ENCODE measurements around the gene SUPT20HL2. TPM values are rescaled to one million over a fixed set of nuclear protein-coding genes. Genes with fewer than 3 reads are reported as not detected.
"Not testable (repeated sequence)": the region's sequence is repeated elsewhere in the genome, so short reads cannot be mapped to it uniquely, and the experiment has no call there.

The SUPT20HL2 gene
- total and polyA plus RNA-seq, 2 of the 8 experiments (the other 6 are each of a cell fraction or from before 2014, with no cell fraction given): not detected

DNA sequence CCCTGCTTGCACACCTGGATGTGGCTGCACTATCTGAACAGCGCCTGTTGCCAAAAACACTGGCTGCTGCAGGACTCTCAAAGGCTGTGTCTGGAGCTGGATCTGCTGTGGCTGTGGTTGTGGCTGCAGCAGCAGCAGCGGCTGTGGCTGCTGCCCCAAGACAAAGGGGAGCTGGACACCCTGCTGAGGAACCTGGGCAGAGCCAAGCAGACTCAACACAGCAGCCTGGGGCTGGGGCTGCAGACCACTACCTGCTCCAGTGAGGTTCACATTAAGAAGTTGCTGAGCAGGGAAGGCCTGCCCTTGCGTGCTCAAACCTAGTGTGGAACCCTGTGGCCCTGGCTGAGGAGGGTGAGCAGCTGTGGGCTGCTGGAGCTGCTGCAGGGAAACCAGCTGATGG, 3.0 kb downstream of the SUPT20HL2 start:
- H3K79me1 ChIP-seq (ENCODE audit: low read depth, low read length); H2AK5ac ChIP-seq (ENCODE audit: low read depth, low read length); H3K4me2 ChIP-seq (ENCODE audit: insufficient read depth in 1 of 2, low read depth in 2 of 2, low read length in 2 of 2); H3K36me3 ChIP-seq (ENCODE audit: control insufficient read depth in 2 of 4, insufficient read depth in 4 of 4, low read length in 3 of 4); H3K27ac ChIP-seq (ENCODE audit: low read depth, low read length); H3K9me3 ChIP-seq (ENCODE audit: insufficient read depth in 2 of 2, low read depth in 1 of 2, low read length in 1 of 2); H2AFZ ChIP-seq (ENCODE audit: low read length); H2BK20ac ChIP-seq (ENCODE audit: low read length); FAIRE-seq; H3K4ac ChIP-seq (replicated peaks; ENCODE audit: insufficient read length, low read depth, low read length); H3K56ac ChIP-seq (replicated peaks; ENCODE audit: insufficient read length, low read depth, low read length); H3K23ac ChIP-seq (ENCODE audit: insufficient read length); H2BK120ac ChIP-seq (replicated peaks; ENCODE audit: low read depth, low read length); H3K79me2 ChIP-seq (ENCODE audit: control insufficient read depth in 1 of 2, insufficient read depth in 2 of 2, low read length in 2 of 2); H4K91ac ChIP-seq (replicated peaks; ENCODE audit: insufficient read length, low read length); H3K14ac ChIP-seq (ENCODE audit: insufficient read length); H3K4me1 ChIP-seq (replicated peaks in 1 of 4; ENCODE audit: control insufficient read depth in 3 of 4, insufficient read depth in 4 of 4, low read length in 3 of 4); H2BK12ac ChIP-seq (ENCODE audit: low read depth, low read length); H3K4me3 ChIP-seq (ENCODE audit: extremely low read depth in 1 of 4, insufficient read depth in 2 of 4, low read depth in 3 of 4, low read length in 4 of 4); H2BK15ac ChIP-seq (ENCODE audit: low read length); H3K9ac ChIP-seq (replicated peaks in 1 of 4; ENCODE audit: extremely low read depth in 1 of 4, low read depth in 3 of 4, low read length in 3 of 4); H4K5ac ChIP-seq (ENCODE audit: insufficient read length, low read depth, low read length); H3K27me3 ChIP-seq (replicated peaks in 1 of 4; ENCODE audit: control insufficient read depth in 3 of 4, extremely low read depth in 1 of 4, insufficient read depth in 3 of 4, low read length in 3 of 4); H3K23me2 ChIP-seq (ENCODE audit: low read depth, low read length); H4K20me1 ChIP-seq (replicated peaks in 1 of 2; ENCODE audit: control insufficient read depth in 1 of 2, insufficient read depth in 2 of 2, low read length in 2 of 2); H4K8ac ChIP-seq (ENCODE audit: extremely low read depth, insufficient read depth, low read length); H2BK5ac ChIP-seq (ENCODE audit: low read depth, low read length): not testable (repeated sequence)
- ChIA-PET POLR2A (ENCODE audit: partially characterized antibody) (interaction anchor here (1.4 kb wide), 1 partner anchor 13 kb away, joined by 4 read pairs; no protein-coding TSS in a partner anchor), CTCF (ENCODE audit: partially characterized antibody) (interaction anchor here (1.0 to 1.2 kb wide), 2 partner anchors 16 to 74 kb away, joined by 3 to 5 read pairs; no protein-coding TSS in a partner anchor)
- WGBS, 2 experiments (ENCODE audit: extremely low coverage in 1 of 2, insufficient coverage in 1 of 2, insufficient read length in 1 of 2, insufficient replicate concordance in 2 of 2, low coverage in 1 of 2, low lambda C conversion rate in 2 of 2, missing lambda C conversion rate in 1 of 2): 75% methylated on average over 3 of the region's 3 CpGs; no CpG with 5 or more reads in 1 of the 2 experiments
- peak in 1 of 2 experiments; percentile 48 for DNase-seq (ENCODE audit: low read depth in 1 of 2, low spot score in 2 of 2)
- peak overlapping the region; percentile 48; the same call in 1 of the 2 replicates for H3K18ac ChIP-seq (ENCODE audit: extremely low read depth, low read length)
